PC-3 (cell line): ENCODE results near the gene ADCY9.

Experiments used
- EZH2 ChIP-seq: fragments of 300-600 bp; sonication (generic); IDR thresholded peaks from one replicate; pipeline ENCODE4 v1.6.1; 2017; ENCODE audit warnings: antibody characterized with exemption, mild to moderate bottlenecking, low read length; ENCODE audit not compliant: unreplicated experiment
- EZH2phosphoT487 ChIP-seq: fragments of 300-600 bp; sonication (generic); IDR thresholded peaks from 2 replicates; pipeline ENCODE4 v1.6.1; 2018; ENCODE audit warnings: mild to moderate bottlenecking, antibody characterized with exemption, low read length, borderline replicate concordance
- TF ChIP-seq, protein P1 (sequence below): fragments of 300-600 bp; sonication (generic); conservative IDR thresholded peaks from 2 replicates; pipeline ENCODE4 v1.5.1; 2017; ENCODE audit warnings: antibody characterized with exemption, low read depth, mild to moderate bottlenecking, low read length

- TF ChIP-seq, protein P1, sequence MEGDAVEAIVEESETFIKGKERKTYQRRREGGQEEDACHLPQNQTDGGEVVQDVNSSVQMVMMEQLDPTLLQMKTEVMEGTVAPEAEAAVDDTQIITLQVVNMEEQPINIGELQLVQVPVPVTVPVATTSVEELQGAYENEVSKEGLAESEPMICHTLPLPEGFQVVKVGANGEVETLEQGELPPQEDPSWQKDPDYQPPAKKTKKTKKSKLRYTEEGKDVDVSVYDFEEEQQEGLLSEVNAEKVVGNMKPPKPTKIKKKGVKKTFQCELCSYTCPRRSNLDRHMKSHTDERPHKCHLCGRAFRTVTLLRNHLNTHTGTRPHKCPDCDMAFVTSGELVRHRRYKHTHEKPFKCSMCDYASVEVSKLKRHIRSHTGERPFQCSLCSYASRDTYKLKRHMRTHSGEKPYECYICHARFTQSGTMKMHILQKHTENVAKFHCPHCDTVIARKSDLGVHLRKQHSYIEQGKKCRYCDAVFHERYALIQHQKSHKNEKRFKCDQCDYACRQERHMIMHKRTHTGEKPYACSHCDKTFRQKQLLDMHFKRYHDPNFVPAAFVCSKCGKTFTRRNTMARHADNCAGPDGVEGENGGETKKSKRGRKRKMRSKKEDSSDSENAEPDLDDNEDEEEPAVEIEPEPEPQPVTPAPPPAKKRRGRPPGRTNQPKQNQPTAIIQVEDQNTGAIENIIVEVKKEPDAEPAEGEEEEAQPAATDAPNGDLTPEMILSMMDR, result no peak
- TF ChIP-seq EZH2 (no peak), EZH2phosphoT487 (no peak)
Measured at GRCh38 chr16:3971706-3972105, 144.5 kb downstream of the ADCY9 start.
